Endothelial cell of hepatic sinusoid (primary cell): Measurements from ENCODE around the gene KCTD19.

Experiments
- in situ Hi-C: cut with HindIII; loops from 2 replicates; pipeline ENCODE4 v1.10.0; 2017; ENCODE audit warnings: low sequenced_read_pairs

KCTD19 gene

DNA sequence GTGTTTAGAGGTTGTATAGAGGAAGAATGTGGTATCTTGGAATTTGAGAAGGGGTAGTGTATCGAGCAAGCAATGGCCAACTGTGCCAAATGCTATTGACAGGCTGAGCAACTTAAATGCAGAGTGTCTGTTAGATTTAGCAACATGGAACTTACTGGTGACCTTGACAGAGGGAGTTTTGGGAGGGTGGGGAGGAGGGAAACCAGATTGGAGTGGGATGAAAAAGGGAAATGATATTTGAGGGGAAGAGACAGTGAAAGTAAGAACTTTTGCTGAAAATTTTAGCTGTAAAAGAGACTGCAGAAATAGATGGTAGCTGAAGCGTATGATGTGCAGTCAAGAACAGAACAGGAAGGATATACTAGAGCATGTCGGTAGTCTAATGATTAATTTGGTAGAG is 1.2 kb upstream of the KCTD19 start:
- in situ Hi-C loops: loop anchor here (5.0 kb wide), 1 partner anchor 55 kb away; no protein-coding TSS in a partner anchor

DNA sequence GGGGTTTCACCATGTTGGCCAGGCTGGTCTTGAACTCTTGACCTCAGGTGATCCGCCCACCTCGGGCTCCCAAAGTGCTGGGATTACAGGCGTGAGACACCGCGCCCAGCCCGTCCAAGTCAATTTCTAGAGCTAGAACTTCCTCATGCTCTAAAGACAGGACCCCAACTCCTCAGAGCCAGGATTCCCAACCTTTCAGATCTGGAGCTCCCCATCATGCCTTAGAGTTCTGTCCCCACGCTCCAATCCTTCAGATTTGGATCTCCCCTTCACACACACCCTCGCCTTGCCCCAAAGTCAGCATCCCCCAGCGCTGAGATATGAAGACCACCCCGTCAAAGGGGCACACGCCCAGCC is 448 bp downstream of the KCTD19 start:
- in situ Hi-C loops: loop anchor here (5.0 kb wide), 1 partner anchor 56 kb away; no protein-coding TSS in a partner anchor

DNA sequence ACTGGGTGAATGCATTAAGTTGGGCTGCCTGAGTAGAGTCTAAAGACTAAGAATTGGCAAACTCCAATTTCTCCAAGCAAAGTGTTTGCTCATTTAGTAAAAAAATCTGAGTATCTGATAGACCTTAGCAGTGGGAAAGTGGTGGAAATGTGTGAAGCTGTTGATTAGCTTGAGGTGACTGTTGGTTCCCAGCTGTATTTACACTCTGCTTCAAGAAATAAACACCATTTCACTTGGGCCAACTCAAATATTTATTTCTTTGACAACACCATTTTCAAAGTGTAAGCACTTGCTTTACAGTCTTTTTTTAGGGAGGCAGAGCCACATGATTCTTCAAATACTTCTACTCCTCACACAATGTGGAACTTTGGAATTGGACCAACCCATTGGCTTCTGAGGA is 8.7 kb downstream of the KCTD19 start:
- in situ Hi-C loops: no loop called here

- in situ Hi-C loops: no loop called here
Measured at GRCh38 chr16:67312719-67313118, 13.8 kb downstream of the KCTD19 start.

DNA sequence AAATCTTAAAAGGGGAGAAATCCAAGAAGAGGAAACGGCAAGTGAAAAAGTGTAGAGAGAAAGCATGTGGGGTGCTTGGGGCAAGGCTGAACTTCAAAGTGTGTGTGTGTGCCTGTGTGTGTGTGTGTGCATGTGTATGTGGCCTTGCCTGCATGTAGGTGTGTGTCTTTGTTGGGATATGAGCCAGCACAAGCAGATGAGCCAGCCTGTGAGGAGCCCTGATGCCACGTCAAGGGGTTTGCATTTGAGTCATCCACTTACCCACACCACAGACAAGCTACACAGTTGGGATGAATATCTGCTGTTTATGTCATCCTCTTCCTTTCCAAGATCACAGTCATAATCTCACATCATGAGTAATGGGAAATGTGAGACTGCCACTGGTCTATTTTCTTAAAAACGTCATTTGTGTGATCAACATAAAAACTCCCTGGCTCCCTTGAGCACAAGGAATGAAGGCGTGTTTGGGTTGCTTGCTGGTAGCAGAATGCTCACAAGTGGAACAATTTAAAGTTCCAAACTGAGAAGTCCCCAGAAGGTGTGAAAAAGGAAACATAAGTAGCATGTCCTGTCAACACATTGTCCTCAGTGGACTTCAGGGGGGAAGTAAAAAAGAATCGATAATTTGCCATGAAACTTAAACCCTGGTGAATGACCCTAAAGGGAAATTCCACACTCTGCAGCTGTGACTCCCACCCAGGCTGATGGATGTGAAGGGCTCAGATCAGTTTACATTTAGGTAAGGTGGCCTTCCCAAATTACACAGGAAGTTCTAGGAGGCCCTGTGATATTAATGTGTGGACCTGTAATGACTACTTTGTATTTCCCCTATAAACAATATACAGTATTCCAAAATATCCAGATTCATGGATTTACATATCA is 14.7 kb downstream of the KCTD19 start:
- in situ Hi-C loops: no loop called here

GRCh38 chr16:67310561-67310960 is 16.0 kb downstream of the KCTD19 start:
- in situ Hi-C loops: no loop called here

GRCh38 chr16:67305216-67306071 is 21.1 kb downstream of the KCTD19 start:
- in situ Hi-C loops: loop anchor here (5.0 kb wide), 1 partner anchor 102 kb away; no protein-coding TSS in a partner anchor

DNA sequence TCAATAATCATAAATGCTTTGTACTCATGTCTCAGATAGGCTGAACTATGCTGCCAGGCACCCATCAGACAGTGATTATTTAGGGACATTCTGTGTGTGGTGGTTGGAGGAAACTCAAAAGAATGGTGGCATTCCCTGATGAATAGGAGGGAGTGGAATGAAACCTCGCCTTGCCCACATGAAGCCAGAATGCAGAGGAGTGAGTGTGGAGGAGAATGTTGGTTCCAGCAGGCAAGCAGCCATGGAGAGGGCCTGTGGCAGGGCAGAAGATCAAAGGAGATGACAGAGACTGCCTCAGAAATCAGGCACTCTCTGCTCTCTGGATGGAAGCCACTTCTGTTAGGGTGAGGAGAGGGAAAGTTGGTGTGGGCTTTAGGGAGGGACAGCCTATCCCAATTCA is 22.5 kb downstream of the KCTD19 start:
- in situ Hi-C loops: no loop called here

- in situ Hi-C loops: no loop called here
Measured at GRCh38 chr16:67302970-67303369, 23.6 kb downstream of the KCTD19 start.

DNA sequence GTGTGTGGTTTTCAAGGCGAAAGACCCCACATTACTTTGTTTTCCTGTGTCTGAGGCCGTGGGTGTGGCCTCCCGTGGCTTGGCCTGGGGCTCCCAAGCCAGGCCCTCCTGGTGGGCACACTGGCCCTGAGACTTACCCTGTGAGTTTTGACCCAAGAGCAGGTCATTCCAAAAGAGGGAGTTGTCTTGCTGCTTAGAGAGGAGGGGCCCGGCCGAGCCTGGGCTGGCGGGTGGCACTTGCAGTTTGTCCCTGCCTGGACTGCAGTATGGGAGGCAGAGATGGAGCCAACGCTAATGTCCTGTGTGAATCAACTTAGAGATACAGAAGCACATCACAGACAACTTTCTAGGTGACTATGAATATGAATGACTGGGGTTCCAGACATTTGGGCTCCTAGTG is 24.5 kb downstream of the KCTD19 start:
- in situ Hi-C loops: no loop called here

DNA sequence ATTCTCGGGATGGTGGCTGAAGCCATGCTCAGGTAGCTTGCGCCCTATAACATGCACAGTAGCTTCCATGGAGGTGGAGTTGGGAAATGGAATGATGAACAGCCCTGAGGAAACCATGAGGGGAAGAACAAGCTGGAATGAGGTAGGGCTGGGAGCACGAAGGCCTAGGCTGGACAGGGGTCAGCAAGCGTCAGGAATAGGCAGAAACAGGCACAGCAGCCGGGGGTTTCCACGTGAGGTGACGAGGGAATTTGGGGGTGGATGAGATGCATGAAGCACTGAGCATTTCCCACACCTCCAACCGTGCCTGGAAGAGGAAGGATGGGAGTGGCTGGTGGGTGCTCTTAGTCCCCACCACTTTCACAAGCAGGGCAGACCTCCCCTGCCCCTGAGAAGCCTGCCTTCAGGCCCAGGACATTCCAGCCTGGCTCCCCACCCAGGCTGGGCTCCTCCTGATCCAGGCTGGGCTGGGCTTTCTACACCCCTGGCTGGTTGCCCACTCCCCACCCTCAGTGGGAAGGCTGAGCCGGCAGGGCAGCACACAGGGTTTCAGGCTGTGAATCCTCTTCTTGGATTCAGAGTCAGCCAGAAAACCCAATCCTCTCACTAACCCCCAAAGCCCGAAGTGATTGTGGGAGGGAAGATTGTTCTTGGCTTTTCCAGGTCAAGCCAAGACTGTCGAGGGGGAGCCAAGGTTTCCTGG is 25.3 kb downstream of the KCTD19 start:
- in situ Hi-C loops: no loop called here

DNA sequence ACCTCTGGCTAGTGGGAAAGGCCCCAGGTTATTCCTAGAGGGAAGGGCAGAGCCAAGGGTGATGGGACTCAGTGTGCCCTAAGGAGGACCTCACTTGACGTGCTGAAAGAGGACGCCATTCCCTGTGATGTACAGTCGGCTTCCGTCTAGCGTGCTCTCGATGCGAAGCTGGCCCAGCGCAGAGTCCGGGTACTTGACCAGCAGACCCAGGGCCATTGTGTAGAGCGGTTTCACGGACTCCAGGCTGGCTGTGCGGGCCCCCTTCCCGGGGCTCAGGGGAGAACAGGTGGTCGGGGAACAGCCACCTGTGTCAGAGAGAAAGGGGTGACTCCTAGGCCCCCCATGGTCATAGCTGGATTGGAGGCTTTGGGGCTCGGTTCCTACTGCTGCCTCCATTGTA is 27.3 kb downstream of the KCTD19 start:
- in situ Hi-C loops: no loop called here

DNA sequence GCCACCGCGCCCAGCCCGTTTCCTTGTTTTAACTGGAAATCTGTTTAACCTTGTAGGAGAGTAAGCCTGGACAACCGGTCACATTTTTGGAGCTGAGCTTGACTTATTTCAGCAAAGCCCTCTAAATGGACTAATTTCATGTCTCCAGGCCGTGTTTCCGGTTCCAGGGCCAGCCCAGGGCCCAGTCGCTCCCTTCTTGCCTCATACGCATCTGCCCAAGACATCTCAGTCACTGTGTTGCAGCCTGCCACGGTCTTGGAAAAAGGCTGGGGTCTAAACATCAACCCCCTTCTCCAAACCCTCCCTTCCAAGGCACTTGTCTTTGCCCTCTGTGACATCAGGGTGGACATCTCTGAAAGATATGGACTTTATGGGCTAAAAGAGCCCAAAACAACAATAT is 28.3 kb downstream of the KCTD19 start:
- in situ Hi-C loops: no loop called here

GRCh38 chr16:67296420-67296819 is 30.1 kb downstream of the KCTD19 start:
- in situ Hi-C loops: no loop called here

DNA sequence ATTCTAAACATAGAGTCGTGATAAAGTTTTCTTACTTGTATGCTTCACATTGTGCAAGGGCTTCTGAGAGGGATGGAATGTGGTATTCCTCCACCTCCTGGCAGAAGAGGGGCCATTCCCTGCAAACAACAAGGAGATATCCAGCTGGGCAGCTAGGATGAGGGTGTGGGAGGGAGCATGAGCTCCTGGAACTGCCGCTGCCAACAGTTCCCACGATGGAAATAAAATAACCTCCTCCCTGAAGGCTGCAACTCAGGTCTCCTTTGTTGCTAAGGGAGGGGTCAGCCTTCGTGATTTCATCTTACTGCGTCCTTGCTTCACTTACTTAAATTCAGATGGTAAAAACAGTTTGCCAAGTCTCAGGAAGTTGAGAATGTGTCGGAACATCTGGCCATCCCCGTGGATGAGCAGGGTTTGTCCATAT is 31.6 kb downstream of the KCTD19 start:
- in situ Hi-C loops: loop anchor here (5.0 kb wide), 1 partner anchor 58 kb away; no protein-coding TSS in a partner anchor

DNA sequence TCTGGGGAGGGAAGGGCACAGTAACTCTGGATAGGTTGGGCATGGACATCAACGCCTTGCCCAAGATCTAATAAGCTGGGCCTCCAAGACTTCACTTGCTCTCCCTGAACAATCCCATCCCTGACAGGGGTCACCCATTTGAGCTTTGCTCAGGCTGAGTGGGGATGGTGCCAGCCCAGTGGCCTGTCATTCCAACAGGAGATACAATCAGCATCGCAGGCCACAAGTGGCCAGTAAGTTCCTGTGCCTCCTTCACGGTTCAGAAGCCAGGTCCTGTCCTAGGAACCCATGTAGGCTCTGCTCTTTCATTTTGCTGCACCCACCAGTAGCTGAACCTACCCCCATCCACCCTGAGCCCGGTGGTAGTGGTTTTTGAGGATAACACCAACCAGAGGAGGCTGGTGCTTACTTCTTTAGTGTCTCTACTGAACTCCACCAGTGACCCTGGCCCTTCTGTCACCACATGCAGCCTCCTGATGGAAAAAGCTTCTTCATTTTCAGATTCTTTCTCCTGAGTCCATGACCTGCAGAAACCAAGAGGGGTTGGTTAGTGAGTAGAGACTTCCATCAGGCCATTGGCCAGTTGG is 32.3 kb downstream of the KCTD19 start:
- in situ Hi-C loops: loop anchor here (5.0 kb wide), 1 partner anchor 57 kb away; no protein-coding TSS in a partner anchor

DNA sequence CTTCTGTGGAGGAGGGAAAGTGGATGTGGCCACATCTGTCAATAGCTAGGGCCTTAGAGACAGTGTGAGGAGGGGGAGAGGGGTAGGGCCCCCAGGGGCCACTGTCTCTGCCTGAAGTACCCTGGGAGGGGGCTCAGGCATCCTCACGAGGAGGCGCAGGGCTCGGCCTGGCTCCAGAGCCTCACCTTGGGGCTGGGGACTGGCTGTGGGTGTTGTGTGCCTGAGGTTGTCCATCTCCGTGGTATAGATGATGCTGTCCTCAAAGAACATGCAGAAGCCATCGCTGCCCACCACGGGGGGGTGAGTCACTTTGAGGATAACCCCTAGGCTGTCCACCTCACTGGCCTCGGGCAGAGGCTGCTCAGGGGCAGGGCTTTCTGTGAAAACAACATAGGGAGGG is 35.1 kb downstream of the KCTD19 start:
- in situ Hi-C loops: loop anchor here (5.0 kb wide), 1 partner anchor 54 kb away; no protein-coding TSS in a partner anchor

DNA sequence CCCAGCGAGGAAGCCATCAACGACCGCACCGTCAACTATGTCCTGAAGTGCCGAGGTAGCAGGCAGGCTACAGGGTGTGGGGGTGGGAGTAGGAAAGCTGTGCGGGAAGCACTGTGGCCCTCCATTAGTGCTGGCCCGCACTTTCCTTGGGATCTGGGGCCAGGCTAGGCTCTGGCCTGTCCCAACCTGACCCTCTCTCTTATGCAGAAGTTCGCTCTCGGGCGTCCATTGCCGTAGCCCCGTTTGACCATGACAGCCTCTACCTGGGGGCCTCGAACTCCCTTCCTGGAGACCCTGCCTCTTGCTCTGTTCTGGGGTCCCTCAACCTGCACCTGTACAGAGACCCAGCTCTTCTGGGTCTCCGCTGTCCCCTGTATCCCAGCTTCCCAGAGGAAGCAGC is 38.6 kb downstream of the KCTD19 start:
- in situ Hi-C loops: no loop called here

- in situ Hi-C loops: no loop called here
Measured at GRCh38 chr16:67286441-67287235, 39.9 kb downstream of the KCTD19 start.
